Measurements from ENCODE around the gene ACTN1. TPM values are rescaled to one million over a fixed set of nuclear protein-coding genes. Genes with fewer than 3 reads are reported as not detected.

The ACTN1 gene
- total and polyA plus RNA-seq, 10 of the 15 experiments (the other 5 are each of a cell fraction or from before 2014, with no cell fraction given), result 0.14 to 39.4 (median 2.6) TPM

DNA sequence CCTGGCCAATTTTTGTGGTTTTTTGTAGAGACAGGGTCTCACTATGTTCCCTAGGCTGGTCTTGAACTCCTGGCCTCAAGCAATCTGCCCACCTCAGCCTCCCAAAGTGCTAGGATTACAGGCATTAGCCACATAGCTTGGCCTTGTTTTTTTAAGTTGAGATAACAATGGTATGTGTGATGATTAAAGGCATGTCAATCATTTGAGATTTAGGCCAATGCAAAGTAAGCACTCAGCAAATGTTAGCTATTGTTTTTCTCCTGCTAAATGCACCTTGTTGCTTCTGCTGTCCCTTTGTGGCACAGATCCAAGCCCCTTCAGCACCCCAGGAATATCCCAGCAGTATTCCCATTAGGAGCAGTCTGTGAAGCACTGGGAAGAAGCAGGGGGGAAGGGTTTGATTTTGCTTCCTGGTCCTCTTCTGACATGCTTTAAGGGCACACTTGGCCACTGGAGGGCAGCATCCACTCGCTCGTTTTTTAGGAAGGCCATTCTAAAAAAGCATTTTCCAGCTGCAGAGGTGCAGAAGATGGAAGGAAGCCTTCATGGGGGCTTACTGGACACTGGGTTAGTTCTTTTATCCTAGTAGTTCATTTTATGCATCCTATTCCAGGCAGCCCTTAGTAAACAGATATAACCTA is 116.0 kb downstream of the ACTN1 start (continued):
- TF ChIP-seq, protein P1, sequence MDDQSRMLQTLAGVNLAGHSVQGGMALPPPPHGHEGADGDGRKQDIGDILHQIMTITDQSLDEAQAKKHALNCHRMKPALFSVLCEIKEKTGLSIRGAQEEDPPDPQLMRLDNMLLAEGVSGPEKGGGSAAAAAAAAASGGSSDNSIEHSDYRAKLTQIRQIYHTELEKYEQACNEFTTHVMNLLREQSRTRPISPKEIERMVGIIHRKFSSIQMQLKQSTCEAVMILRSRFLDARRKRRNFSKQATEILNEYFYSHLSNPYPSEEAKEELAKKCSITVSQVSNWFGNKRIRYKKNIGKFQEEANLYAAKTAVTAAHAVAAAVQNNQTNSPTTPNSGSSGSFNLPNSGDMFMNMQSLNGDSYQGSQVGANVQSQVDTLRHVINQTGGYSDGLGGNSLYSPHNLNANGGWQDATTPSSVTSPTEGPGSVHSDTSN (IDR thresholded peaks at IDR 0.05; ENCODE audit: insufficient replicate concordance, low read depth, low read length), result peak; percentile 59
- peak; percentile 54 for TF ChIP-seq SMC3 (IDR thresholded peaks at IDR 0.05; ENCODE audit: borderline replicate concordance, low read length)
- TF ChIP-seq, protein P2, sequence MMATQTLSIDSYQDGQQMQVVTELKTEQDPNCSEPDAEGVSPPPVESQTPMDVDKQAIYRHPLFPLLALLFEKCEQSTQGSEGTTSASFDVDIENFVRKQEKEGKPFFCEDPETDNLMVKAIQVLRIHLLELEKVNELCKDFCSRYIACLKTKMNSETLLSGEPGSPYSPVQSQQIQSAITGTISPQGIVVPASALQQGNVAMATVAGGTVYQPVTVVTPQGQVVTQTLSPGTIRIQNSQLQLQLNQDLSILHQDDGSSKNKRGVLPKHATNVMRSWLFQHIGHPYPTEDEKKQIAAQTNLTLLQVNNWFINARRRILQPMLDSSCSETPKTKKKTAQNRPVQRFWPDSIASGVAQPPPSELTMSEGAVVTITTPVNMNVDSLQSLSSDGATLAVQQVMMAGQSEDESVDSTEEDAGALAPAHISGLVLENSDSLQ (IDR thresholded peaks at IDR 0.05), result peak; percentile 92
- TF ChIP-seq YY1 (IDR thresholded peaks at IDR 0.05; ENCODE audit: low read depth, low read length), result peak; percentile 63
- TF ChIP-seq, protein P3, sequence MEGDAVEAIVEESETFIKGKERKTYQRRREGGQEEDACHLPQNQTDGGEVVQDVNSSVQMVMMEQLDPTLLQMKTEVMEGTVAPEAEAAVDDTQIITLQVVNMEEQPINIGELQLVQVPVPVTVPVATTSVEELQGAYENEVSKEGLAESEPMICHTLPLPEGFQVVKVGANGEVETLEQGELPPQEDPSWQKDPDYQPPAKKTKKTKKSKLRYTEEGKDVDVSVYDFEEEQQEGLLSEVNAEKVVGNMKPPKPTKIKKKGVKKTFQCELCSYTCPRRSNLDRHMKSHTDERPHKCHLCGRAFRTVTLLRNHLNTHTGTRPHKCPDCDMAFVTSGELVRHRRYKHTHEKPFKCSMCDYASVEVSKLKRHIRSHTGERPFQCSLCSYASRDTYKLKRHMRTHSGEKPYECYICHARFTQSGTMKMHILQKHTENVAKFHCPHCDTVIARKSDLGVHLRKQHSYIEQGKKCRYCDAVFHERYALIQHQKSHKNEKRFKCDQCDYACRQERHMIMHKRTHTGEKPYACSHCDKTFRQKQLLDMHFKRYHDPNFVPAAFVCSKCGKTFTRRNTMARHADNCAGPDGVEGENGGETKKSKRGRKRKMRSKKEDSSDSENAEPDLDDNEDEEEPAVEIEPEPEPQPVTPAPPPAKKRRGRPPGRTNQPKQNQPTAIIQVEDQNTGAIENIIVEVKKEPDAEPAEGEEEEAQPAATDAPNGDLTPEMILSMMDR (IDR thresholded peaks at IDR 0.05 in 2 of 3, conservative IDR thresholded peaks at IDR 0.05 in 1 of 3; ENCODE audit: control insufficient read depth in 2 of 3, extremely low read depth in 1 of 3, insufficient read depth in 1 of 3, low read depth in 3 of 3, low read length in 3 of 3), result peak; percentile 69 to 78 (median 75)
- TF ChIP-seq IKZF2 (IDR thresholded peaks at IDR 0.05), result peak; percentile 36 to 52; a peak in 1 of 4 replicates

DNA sequence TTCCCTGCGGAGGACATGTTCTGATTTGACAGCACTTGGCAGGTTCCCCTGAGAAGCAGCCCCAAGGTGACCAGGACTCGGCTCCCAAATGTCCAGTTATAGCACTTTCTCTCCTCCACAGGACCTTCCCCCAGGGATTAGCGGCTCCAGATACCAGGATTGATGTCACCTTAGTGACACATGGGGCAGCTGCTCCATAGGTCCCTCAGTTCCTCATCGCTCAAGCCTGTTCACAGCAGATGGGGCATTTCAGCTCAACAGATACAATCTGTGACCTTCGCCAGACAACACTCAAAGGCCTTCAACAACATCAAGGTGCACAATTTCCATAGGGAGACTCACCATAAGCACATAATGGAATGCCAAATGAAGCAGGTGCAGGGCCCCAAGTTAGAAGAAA is 118.3 kb downstream of the ACTN1 start:
- in situ Hi-C loops (cut with MboI), result no loop called here
- H3K4me3 ChIP-seq, result no peak overlapping the region
- H3K36me3 ChIP-seq (ENCODE audit: control insufficient read depth in 2 of 2, insufficient read depth in 2 of 2, low read length in 1 of 2), result no peaks in the 10 kb centered on the region
- H3K4me1 ChIP-seq (ENCODE audit: control insufficient read depth, insufficient read depth, low read length), result no peaks in the 10 kb centered on the region; the same call in 1 of the 2 replicates
- SMC1A ChIA-PET (ENCODE audit: uncharacterized antibody, unreplicated experiment), result interaction anchor here (0.7 to 2.8 kb wide), 2 partner anchors 17 to 246 kb away, joined by 3 to 10 read pairs; no protein-coding TSS in a partner anchor
- DNase-seq (ENCODE audit: low read depth, low spot score) (no peak), ATAC-seq (no peak), FAIRE-seq (no peak)
- no peak overlapping the region for H3K9ac ChIP-seq (ENCODE audit: control insufficient read depth, insufficient read depth, low read length)
- no peak overlapping the region for H2AFZ ChIP-seq (ENCODE audit: control insufficient read depth, low read depth, low read length)
- RAD21 ChIA-PET (ENCODE audit: unreplicated experiment), result no interaction called here
- H3K27ac ChIP-seq (ENCODE audit: control insufficient read depth, insufficient read depth), result no peak overlapping the region
- H3K9me3 ChIP-seq (replicated peaks; ENCODE audit: control insufficient read depth, insufficient read depth, low read length), result peaks cover 4% of the 10 kb centered on the region; the same call in 2 of the 3 replicates
- POLR2A ChIA-PET, result no interaction called here
- no peak overlapping the region for H3K4me2 ChIP-seq (ENCODE audit: control insufficient read depth, insufficient read depth)
- intact Hi-C loops (cut with micrococcal nuclease; ENCODE audit: unreplicated experiment), result no loop called here
- WGBS (ENCODE audit: insufficient coverage, insufficient replicate concordance, low lambda C conversion rate, missing lambda C conversion rate), result 73% methylated on average over 5 of the region's 5 CpGs
- no peaks in the 10 kb centered on the region for H4K20me1 ChIP-seq (ENCODE audit: control insufficient read depth, insufficient read depth)
- BruUV-seq (replicated peaks), result no TSS peak
- CTCF ChIA-PET, result interaction anchor here (0.7 kb wide), 1 partner anchor 17 kb away, joined by 3 read pairs; no protein-coding TSS in a partner anchor
- H3K27me3 ChIP-seq (replicated peaks in 1 of 2; ENCODE audit: control insufficient read depth in 2 of 2, insufficient read depth in 2 of 2, low read length in 1 of 2), result no peaks in the 10 kb centered on the region
- no peaks in the 10 kb centered on the region for H3K79me2 ChIP-seq (ENCODE audit: control insufficient read depth, insufficient read depth, low read length)
- no peak for TF ChIP-seq NFYA (IDR thresholded peaks at IDR 0.05; ENCODE audit: borderline replicate concordance, low read depth, low read length)
- TF ChIP-seq TAF1 (IDR thresholded peaks at IDR 0.05; ENCODE audit: borderline replicate concordance, low read depth, low read length), result no peak
- TF ChIP-seq BRCA1 (IDR thresholded peaks at IDR 0.05; ENCODE audit: low read depth, low read length), result no peak
- TF ChIP-seq FOS (IDR thresholded peaks at IDR 0.05; ENCODE audit: borderline replicate concordance, extremely low read depth, insufficient read length), result no peak
- TF ChIP-seq SMARCA5 (IDR thresholded peaks at IDR 0.05), result no peak
- no peak for TF ChIP-seq IKZF2 (IDR thresholded peaks at IDR 0.05)
- TF ChIP-seq, protein P4, sequence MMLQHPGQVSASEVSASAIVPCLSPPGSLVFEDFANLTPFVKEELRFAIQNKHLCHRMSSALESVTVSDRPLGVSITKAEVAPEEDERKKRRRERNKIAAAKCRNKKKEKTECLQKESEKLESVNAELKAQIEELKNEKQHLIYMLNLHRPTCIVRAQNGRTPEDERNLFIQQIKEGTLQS (IDR thresholded peaks at IDR 0.05; ENCODE audit: borderline replicate concordance, extremely low read depth, low read depth, low read length), result no peak

All from GM12878 (cell line).